Psoas muscle (tissue), 8 donors: ENCODE results near the gene WDR82. TPM values are rescaled to one million over a fixed set of nuclear protein-coding genes. Genes with fewer than 3 reads are reported as not detected.

ENCODE experiments used
- ATAC-seq, 4 donors: fragments of 200-7000 bp; cut with Tn5 transposase; one replicate each; pipeline ENCODE4 v1.9.1; 2020; ENCODE audit warnings: moderate library complexity in 3 of 4, mild to moderate bottlenecking in 2 of 4
- DNase-seq, 2 donors: peaks; one replicate each; pipeline ENCODE4 v3.0.0-alpha.2; 2020
- H3K27ac ChIP-seq: fragments of 200-600 bp; one replicate; pipeline ENCODE4 v1.8.0; 2022
- H3K27me3 ChIP-seq, 3 donors: fragments of 200-600 bp in 1 of 3; one replicate each; pipeline versions ENCODE4 v1.6.1 to v1.8.0; 2013 to 2022; ENCODE audit warnings: low read length in 2 of 3, mild to moderate bottlenecking in 2 of 3, moderate library complexity in 1 of 3; ENCODE audit not compliant: insufficient read depth in 3 of 3
- H3K36me3 ChIP-seq, 2 donors: fragments of 200-600 bp in 1 of 2; one replicate each; pipeline versions ENCODE4 v1.6.1 to v1.8.0; 2013 to 2022; ENCODE audit warnings: low read depth in 1 of 2, mild to moderate bottlenecking in 1 of 2, moderate library complexity in 1 of 2; ENCODE audit not compliant: insufficient read depth in 1 of 2
- H3K4me1 ChIP-seq: fragments of 200-600 bp; one replicate; pipeline ENCODE4 v1.8.0; 2022
- H3K4me3 ChIP-seq: fragments of 200-600 bp; one replicate; pipeline ENCODE4 v1.8.0; 2022; ENCODE audit warnings: mild to moderate bottlenecking
- H3K9me3 ChIP-seq: fragments of 200-600 bp; one replicate; pipeline ENCODE4 v1.8.0; 2022
- CTCF ChIP-seq: fragments of 200-600 bp; IDR thresholded peaks from one replicate; pipeline ENCODE4 v1.8.0; 2022; ENCODE audit warnings: antibody characterized with exemption
- WGBS, 3 donors: extraction: QIAGEN DNeasy Blood & Tissue Kit; methylation state at CpG; one replicate each; pipeline versions ENCODE4 v1.1.6 to v1.1.7; 2013; 5-methylcytosine and 5-hydroxymethylcytosine counted together
- intact Hi-C, 2 donors: fragments of 100-400 bp; cut with DNase I; formaldehyde crosslinking; loops; one replicate each; pipeline versions ENCODE4 v1.11.0 to v1.14.2; 2022
- polyA plus RNA-seq, 3 donors: library from polyadenylated mRNA; stranded (reverse); fragments of 200-250 nt; gene quantifications; one replicate each; pipeline ENCODE4 v1.2.3, GENCODE V29; 2013
- total RNA-seq, 4 donors: library from RNA; stranded (reverse); fragmentation: NEBNext Ultra II Directional in 2 of 4; extraction: Animal tissue kit (Norgen Biotek cat#: 25700) in 2 of 4; gene quantifications; one replicate each; pipeline versions ENCODE4 v1.2.1 to v1.2.4, GENCODE V29; 2021 to 2023
- donor health status: healthy with polysubstance abuse.
- donor health status: DM: no; HTN: no; CAD: no; lungs with moderate emphysema.
- donor health status: Bipolar disorder and iron deficiency.
- donor health status: healthy.
- donor health status: DM: yes; HTN: yes; CAD: no.
- donor health status: DM: no; HTN: no; CAD: no.
- donor health status: DM: no; HTN: no; CAD: no.
- donor health status: DM: yes; HTN: yes; CAD: no.

The WDR82 gene
- total and polyA plus RNA-seq, 7 donors: 46.1 to 96.7 (median 84.0) TPM

GRCh38 chr3:52228751-52229291 is 49.6 kb downstream of the WDR82 start:
- Histone ChIP-seq H3K27me3 (no peaks in the 10 kb centered on the region), H3K4me3 (no peak overlapping the region), H3K27ac (peak overlapping the region; percentile 4), H3K9me3 (no peaks in the 10 kb centered on the region), H3K36me3 (peaks cover 0 to 57% of the 10 kb centered on the region in 2 donors), H3K4me1 (peaks cover 16% of the 10 kb centered on the region)
- intact Hi-C loops: no loop called here
- TF ChIP-seq CTCF: no peak
- peak; percentile 9 to 44 for DNase-seq
- WGBS, 3 donors: 79 to 92% (median 86%) methylated on average over 21 of the region's 21 CpGs
- no peak for ATAC-seq

- Histone ChIP-seq H3K27ac (no peak overlapping the region), H3K4me3 (no peak overlapping the region), H3K4me1 (peaks cover 16% of the 10 kb centered on the region), H3K27me3 (no peaks in the 10 kb centered on the region), H3K9me3 (no peaks in the 10 kb centered on the region), H3K36me3 (peaks cover 0 to 53% of the 10 kb centered on the region in 2 donors)
- intact Hi-C loops: no loop called here
- no peak for TF ChIP-seq CTCF
- ATAC-seq (no peak), DNase-seq (peak in 1 of 2 donors; percentile 36)
- WGBS, 3 donors: 84 to 86% (median 85%) methylated on average over 10 of the region's 10 CpGs
These were observed 50.2 kb downstream of the WDR82 start for GRCh38 chr3:52228266-52228665.

GRCh38 chr3:52227766-52228165 is 50.7 kb downstream of the WDR82 start:
- TF ChIP-seq CTCF: no peak
- intact Hi-C loops: no loop called here
- H3K27me3 ChIP-seq: no peaks in the 10 kb centered on the region
- DNase-seq (no peak), ATAC-seq (no peak)
- no peak overlapping the region for H3K4me3 ChIP-seq
- 56 to 73% (median 63%) methylated on average over 7 of the region's 7 CpGs for WGBS, 3 donors
- H3K27ac ChIP-seq: no peak overlapping the region
- peaks cover 13% of the 10 kb centered on the region for H3K4me1 ChIP-seq
- no peaks in the 10 kb centered on the region for H3K9me3 ChIP-seq
- peaks cover 0 to 49% of the 10 kb centered on the region in 2 donors for H3K36me3 ChIP-seq

GRCh38 chr3:52227117-52227516 is 51.3 kb downstream of the WDR82 start:
- TF ChIP-seq CTCF: no peak
- Histone ChIP-seq H3K4me1 (peaks cover 9% of the 10 kb centered on the region), H3K9me3 (no peaks in the 10 kb centered on the region), H3K27me3 (no peaks in the 10 kb centered on the region), H3K36me3 (peaks cover 0 to 45% of the 10 kb centered on the region in 2 donors), H3K4me3 (no peak overlapping the region), H3K27ac (no peak overlapping the region)
- 65 to 73% (median 69%) methylated on average over 4 of the region's 4 CpGs for WGBS, 3 donors
- ATAC-seq (no peak), DNase-seq (peak in 1 of 2 donors; percentile 30)
- intact Hi-C loops: no loop called here
